OCI-LY3 (cell line): Measurements from ENCODE around the gene PHLDB1.

ENCODE experiments used
- H2AFZ ChIP-seq: fragments of 200-600, 300-600 bp; shearing (Covaris generic); 2 replicates; pipeline ENCODE4 v1.6.0; 2014; ENCODE audit warnings: antibody characterized with exemption, low read depth, low read length
- H3K27ac ChIP-seq: fragments of 200-600, 300-600 bp; sonication (generic); 2 replicates; pipeline ENCODE4 v1.5.1; 2014; ENCODE audit warnings: mild to moderate bottlenecking, low read length, moderate library complexity, mixed read lengths
- H3K27me3 ChIP-seq: fragments of 200-600, 300-600 bp; sonication (generic); 2 replicates; pipeline ENCODE4 v1.6.1; 2014; ENCODE audit warnings: low read depth, low read length, mixed read lengths
- H3K36me3 ChIP-seq: fragments of 200-600, 300-600 bp; sonication (generic); replicated peaks from 2 replicates; pipeline ENCODE3; 2014; ENCODE audit warnings: low read depth, low read length, mixed read lengths
- H3K4me1 ChIP-seq: fragments of 300-600, 200-600 bp; sonication (generic); 2 replicates; pipeline ENCODE4 v1.6.1; 2014; ENCODE audit warnings: low read length, mixed read lengths
- H3K4me2 ChIP-seq: fragments of 200-600, 300-600 bp; sonication (generic); 2 replicates; pipeline ENCODE4 v1.6.1; 2014; ENCODE audit warnings: low read length, mixed read lengths
- H3K4me3 ChIP-seq: fragments of 300-600, 200-600 bp; sonication (generic); 2 replicates; pipeline ENCODE4 v1.5.1; 2014; ENCODE audit warnings: antibody characterized with exemption, mild to moderate bottlenecking, low read length, moderate library complexity
- H3K79me2 ChIP-seq: fragments of 300-600, 200-600 bp; shearing (Covaris generic); 2 replicates; pipeline ENCODE4 v1.6.1; 2014; ENCODE audit warnings: mild to moderate bottlenecking, low read length, mixed read lengths
- H3K9ac ChIP-seq: fragments of 300-600, 200-600 bp; shearing (Covaris generic); 2 replicates; pipeline ENCODE4 v1.6.0; 2014; ENCODE audit warnings: mild to moderate bottlenecking, low read length, moderate library complexity
- H3K9me3 ChIP-seq: fragments of 200-600, 300-600 bp; shearing (Covaris generic); 2 replicates; pipeline ENCODE4 v1.6.1; 2014; ENCODE audit warnings: low read length, mixed read lengths; ENCODE audit not compliant: insufficient read depth
- H4K20me1 ChIP-seq: fragments of 200-600, 300-600 bp; sonication (generic); 2 replicates; pipeline ENCODE4 v1.6.1; 2016; ENCODE audit warnings: low read length, mixed read lengths; ENCODE audit not compliant: insufficient read depth
- EZH2phosphoT487 ChIP-seq: fragments of 200-600 bp; shearing (Covaris generic); IDR thresholded peaks from 2 replicates; pipeline ENCODE4 v1.6.1; 2018; ENCODE audit warnings: antibody characterized with exemption, mixed run types, low read depth
- TF ChIP-seq, protein P1 (sequence below): fragments of 200-600, 300-600 bp; sonication (generic); IDR thresholded peaks from 2 replicates; pipeline ENCODE4 v1.5.1; 2014; ENCODE audit warnings: antibody characterized with exemption, low read length, low read depth

The PHLDB1 gene

GRCh38 chr11:118689503-118689851, 82.1 kb downstream of the PHLDB1 start:
- Histone ChIP-seq H3K27ac (no peak overlapping the region), H3K4me1 (peaks cover 18% of the 10 kb centered on the region), H2AFZ (no peak overlapping the region), H3K9me3 (no peaks in the 10 kb centered on the region), H3K36me3 (no peaks in the 10 kb centered on the region), H3K79me2 (no peaks in the 10 kb centered on the region), H3K27me3 (peaks cover 5% of the 10 kb centered on the region; the same call in 1 of the 2 replicates), H3K4me3 (0 out of 2 replicates have a peak overlapping the region, but pooled peaks have one; percentile 82), H3K9ac (no peak overlapping the region), H3K4me2 (peak overlapping the region; percentile 98; the same call in 1 of the 2 replicates), H4K20me1 (no peaks in the 10 kb centered on the region)
- TF ChIP-seq, protein P1, sequence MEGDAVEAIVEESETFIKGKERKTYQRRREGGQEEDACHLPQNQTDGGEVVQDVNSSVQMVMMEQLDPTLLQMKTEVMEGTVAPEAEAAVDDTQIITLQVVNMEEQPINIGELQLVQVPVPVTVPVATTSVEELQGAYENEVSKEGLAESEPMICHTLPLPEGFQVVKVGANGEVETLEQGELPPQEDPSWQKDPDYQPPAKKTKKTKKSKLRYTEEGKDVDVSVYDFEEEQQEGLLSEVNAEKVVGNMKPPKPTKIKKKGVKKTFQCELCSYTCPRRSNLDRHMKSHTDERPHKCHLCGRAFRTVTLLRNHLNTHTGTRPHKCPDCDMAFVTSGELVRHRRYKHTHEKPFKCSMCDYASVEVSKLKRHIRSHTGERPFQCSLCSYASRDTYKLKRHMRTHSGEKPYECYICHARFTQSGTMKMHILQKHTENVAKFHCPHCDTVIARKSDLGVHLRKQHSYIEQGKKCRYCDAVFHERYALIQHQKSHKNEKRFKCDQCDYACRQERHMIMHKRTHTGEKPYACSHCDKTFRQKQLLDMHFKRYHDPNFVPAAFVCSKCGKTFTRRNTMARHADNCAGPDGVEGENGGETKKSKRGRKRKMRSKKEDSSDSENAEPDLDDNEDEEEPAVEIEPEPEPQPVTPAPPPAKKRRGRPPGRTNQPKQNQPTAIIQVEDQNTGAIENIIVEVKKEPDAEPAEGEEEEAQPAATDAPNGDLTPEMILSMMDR = no peak
- no peak for TF ChIP-seq EZH2phosphoT487

DNA sequence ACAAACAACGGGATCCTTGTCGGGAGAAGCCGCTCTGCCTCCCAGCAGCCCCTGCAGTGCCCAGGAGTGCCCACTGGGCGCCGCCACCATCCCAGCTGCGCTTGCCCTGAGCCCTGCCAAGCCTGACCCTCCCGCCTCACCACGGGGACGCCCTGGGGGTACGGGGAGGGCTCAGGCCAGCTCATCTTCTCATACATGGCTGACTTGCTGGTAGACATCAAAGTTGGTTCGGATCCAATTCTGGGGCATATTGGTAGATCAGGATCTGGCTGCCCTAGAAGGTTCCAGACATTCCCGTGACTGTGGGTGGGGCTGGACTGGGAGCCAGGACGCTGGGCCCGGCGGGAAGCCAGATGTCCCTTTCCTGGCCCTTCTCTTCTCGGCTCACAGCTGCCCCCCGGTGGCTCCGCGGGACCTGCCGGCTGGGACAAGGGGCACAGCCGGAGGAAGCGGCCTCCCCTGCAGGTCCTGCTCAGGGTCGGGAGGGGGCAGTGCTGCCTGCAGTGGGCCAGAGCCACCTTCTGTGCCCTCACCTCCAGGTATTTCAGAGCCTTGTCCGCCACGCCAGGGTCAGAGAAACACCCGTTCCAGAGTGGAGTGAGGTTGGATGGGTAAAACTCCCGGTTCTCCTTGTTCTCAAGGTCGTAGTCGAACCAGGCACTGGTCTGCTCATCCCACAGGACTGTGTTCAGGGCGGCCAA, 82.6 kb downstream of the PHLDB1 start:
- Histone ChIP-seq H2AFZ (peak overlapping the region; percentile 77), H3K9me3 (no peaks in the 10 kb centered on the region), H3K27ac (peak overlapping the region; percentile 27; the same call in 1 of the 2 replicates), H3K79me2 (no peaks in the 10 kb centered on the region), H4K20me1 (no peaks in the 10 kb centered on the region), H3K27me3 (peaks cover 3% of the 10 kb centered on the region; the same call in 1 of the 2 replicates), H3K4me2 (peak overlapping the region; percentile 98), H3K4me1 (peaks cover 18% of the 10 kb centered on the region), H3K4me3 (peak overlapping the region; percentile 82), H3K36me3 (no peaks in the 10 kb centered on the region), H3K9ac (peak overlapping the region; percentile 81)
- TF ChIP-seq, protein P1 = peak; percentile 74
- TF ChIP-seq EZH2phosphoT487 = no peak

- Histone ChIP-seq H3K4me2 (peak overlapping the region; percentile 98), H3K4me1 (peaks cover 24% of the 10 kb centered on the region), H2AFZ (no peak overlapping the region; the same call in 1 of the 2 replicates)
Observed at GRCh38 chr11:118690553-118691304, 83.3 kb downstream of the PHLDB1 start.

More at GRCh38 chr11:118690553-118691304, 83.3 kb downstream of the PHLDB1 start:
- H3K4me3 ChIP-seq = peak overlapping the region; percentile 82; the same call in 1 of the 2 replicates
- peak overlapping the region; percentile 81; the same call in 1 of the 2 replicates for H3K9ac ChIP-seq
- H3K27me3 ChIP-seq = no peaks in the 10 kb centered on the region
- H3K79me2 ChIP-seq = no peaks in the 10 kb centered on the region
- no peaks in the 10 kb centered on the region for H3K36me3 ChIP-seq
- no peak overlapping the region for H3K27ac ChIP-seq
- no peaks in the 10 kb centered on the region for H4K20me1 ChIP-seq
- no peak for TF ChIP-seq EZH2phosphoT487
- TF ChIP-seq, protein P1 = no peak
- no peaks in the 10 kb centered on the region for H3K9me3 ChIP-seq
